ENCODE data around the gene ETV4.

- TF ChIP-seq POLR2A (IDR thresholded peaks at IDR 0.05; ENCODE audit: low read length) (no peak), GATA1 (IDR thresholded peaks at IDR 0.05; ENCODE audit: low read depth, low read length) (no peak)
Measured at GRCh38 chr17:43528319-43528987, 17.7 kb downstream of the ETV4 start.
